Ureter (tissue), 1 donor: ENCODE results near the gene RAD51C. TPM values are rescaled to one million over a fixed set of nuclear protein-coding genes. Genes with fewer than 3 reads are reported as not detected.
"Not testable (repeated sequence)": the region's sequence is repeated elsewhere in the genome, so short reads cannot be mapped to it uniquely, and the experiment has no call there.

Source experiments
- DNase-seq: peaks from one replicate; pipeline ENCODE4 v3.0.0-alpha.2; 2020; ENCODE audit warnings: low spot score
- total RNA-seq: library from RNA; stranded (reverse); gene quantifications from one replicate; pipeline ENCODE4 v1.2.4, GENCODE V29; 2023
- donor health status: DM: yes; HTN: yes; CAD: no.

Gene RAD51C
- 16.3 TPM for total RNA-seq

DNA sequence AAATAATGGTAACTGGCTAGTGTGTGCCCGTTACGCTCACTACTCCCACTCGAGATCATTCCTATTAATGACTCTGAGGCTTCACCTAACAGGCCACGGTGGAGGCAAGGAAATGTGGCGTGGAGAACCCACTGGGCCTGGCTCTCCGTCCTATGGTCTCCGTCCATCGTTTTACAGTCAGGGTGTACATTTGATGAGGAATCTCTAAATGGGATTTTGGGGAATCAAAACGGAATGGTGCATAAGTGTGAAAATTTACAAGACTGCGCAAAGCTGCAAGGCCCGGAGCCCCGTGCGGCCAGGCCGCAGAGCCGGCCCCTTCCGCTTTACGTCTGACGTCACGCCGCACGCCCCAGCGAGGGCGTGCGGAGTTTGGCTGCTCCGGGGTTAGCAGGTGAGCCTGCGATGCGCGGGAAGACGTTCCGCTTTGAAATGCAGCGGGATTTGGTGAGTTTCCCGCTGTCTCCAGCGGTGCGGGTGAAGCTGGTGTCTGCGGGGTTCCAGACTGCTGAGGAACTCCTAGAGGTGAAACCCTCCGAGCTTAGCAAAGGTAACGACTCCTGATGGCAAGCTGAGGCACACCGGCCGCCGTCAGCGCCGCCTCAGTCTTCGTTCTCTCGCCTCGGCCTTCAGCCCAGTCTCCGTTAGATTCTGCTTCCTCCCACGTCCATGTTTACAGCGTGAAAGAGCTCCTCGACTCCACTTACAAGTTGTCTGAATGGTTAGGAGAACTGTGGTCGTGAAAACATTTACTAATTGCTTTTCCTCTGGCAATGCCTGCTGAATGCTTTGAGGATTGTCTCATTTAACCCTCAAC, at the start of gene RAD51C:
TSS of gene RAD51C (plus strand) at position 364 of the 817 bp plus-strand sequence. CDS start at position 406, 42 bp downstream.
- DNase-seq: peak; percentile 86

DNA sequence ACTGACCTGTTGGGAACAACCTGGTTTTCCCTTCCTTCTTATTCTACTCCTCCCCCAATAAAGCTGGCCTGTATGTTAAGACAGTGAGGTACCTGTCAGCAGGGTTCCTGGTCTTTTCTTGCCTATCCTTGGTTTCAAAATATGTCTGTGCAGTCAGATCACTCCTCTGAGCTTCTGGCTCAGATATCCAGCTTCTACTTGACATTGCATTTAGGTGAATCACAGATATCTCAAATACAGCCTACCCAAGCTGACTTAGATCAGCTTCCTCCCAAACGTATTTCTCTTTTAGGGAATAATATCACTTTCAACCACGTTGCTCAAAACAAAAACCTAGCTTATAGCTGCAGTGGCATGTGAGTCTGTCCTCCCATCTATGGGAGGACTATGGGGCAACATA, 49.3 kb upstream of the RAD51C start:
- no peak for DNase-seq

DNA sequence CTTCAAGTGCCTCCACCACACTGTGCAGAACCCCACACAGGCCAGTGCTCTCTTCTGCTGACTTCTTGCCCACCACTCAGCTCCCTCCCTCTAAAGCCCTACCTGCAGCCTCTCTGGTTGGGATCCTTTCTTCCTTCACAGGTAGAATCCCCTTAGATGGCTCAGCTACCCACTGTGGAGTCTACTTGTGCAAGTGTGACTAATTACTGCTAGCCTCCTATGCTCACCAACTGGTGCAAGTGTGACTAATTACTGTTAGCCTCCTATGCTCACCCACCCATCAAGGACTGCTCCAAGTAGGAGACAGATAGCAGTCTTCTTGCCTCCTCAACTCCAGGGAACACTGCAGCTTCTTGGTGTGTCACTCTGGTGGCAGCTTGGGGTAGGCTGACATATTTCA, 44.2 kb upstream of the RAD51C start:
- DNase-seq: no peak

DNA sequence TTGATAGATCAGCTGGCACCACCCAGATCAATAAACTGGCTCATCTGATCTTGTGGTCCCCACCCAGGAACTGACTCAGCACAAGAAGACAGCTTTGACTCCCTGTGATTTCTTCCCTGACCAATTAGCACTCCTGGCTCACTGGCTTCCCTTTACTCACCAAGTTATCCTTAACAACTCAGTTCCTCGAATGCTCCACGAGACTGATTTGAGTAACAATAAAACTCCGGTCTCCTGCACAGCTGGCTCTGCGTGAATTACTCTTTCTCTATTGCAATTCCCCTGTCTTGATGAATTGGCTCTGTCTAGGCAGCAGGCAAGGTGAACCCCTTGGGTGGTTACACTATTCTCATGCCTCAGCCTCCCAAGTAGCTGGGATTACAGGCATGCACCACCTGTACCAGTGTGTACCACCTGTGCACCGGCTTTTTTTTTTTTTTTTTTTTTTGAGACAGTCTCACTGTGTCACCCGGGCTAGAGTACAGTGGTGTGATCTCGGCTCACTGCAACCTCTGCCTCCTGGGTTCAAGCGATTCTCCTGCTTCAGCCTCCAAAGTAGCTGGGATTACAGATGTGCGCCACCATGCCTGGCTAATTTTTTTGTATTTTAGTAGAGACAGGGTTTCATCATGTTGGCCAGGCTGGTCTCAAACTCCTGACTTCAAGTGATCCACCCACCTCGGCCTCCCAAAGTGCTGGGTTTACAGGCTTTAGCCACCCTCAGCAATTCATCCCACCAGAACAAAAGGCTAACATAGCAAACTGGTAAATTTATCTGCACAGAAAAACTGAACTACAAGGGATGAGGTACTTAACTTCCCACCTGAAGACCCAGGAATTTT, 34.2 kb upstream of the RAD51C start:
- not testable (repeated sequence) for DNase-seq

DNA sequence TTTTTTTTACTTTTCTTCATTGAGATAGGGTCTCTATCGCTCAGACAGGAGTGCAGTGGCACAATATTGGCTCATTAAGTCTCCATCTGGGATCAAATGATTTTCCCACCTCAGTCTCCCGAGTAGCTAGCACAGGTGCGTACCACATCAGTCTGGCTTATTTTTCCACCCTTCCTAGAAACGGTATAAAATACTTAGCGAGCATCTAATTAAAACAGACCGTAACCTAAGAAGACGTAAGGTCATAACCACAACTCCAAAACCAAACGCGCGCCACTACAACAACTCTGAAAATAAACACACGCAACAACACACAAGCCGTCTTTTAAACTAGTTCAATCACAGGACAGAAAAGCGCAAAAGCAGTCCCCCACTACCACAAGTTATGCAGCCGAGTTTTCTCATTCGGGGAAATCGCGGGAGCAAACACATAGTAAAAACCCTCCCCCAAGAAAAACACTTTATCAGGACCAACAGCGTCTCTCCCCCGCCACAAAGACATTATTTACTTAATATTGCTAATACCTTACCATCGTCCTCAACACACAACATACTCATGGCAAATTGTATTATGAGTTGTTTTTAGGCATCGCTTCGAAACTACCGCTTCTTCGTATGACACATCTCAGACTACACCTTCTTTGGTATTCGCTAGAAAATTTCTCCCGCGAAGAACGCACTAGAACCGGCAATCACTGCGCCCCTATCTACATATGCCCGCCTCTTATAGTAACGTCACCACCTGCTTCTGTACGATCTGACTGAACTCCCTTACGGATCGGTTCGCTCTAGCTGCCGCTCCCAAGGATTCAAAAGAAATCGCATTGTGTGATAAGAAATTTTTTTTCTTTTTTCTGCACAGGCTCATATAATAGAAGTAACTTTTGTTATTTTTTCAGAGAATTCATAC, 33.3 kb upstream of the RAD51C start:
- peak; percentile 79 for DNase-seq

DNA sequence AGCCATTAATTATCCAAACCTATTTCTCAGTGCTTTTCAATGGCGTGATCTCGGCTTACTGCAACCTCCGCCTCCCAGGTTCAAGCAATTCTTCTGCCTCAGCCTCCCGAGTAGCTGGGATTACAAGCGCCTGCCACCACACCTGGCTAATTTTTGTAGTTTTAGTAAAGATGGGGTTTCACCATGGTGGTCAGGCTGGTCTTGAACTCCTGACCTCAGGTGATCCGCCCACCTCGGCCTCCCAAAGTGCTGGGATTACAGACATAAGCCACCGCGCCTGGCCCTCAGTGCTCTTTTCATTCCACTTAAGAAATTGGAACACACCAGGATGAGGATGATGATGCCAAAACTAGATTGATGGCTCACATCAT, 32.7 kb upstream of the RAD51C start:
- not testable (repeated sequence) for DNase-seq

DNA sequence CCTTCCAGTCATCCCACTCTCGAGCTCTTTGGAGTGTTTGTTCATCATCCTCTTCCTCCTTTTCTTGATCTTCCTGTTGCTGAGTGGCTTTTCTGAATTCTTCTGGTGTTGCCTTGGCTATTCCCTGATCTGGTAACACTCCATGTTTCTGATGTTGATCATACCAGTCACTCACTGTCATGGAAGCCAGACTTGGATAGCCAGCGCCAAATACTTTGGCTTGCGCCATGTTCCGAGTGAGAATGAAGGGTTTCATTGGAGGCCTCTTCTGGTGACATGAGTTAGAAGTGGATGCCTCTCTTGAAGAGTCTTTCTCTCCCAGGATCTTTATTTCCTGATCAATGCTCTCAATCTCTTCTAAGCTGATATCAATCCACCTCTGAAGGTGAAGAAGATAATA, 31.8 kb upstream of the RAD51C start:
- no peak for DNase-seq

DNA sequence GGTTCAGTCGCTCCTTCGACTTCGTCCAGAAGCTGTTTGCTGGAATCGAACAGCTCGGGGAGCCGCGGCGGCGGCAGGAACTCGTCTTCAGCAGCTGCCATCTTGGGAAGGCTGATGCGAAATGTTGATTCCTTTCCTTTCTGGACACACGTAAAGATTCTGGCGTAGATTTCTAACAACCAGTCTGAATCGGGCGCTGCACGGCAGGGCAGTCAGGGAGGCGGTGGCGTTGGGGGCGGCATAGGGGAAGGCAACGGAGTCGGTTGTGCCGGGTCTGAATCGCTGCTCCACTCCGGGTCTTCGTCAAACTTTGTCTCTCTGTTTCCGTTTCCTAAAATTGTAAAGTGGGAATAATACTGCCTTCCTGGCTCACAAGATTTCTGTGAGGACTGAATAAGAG, 30.9 kb upstream of the RAD51C start:
- DNase-seq: no peak

DNA sequence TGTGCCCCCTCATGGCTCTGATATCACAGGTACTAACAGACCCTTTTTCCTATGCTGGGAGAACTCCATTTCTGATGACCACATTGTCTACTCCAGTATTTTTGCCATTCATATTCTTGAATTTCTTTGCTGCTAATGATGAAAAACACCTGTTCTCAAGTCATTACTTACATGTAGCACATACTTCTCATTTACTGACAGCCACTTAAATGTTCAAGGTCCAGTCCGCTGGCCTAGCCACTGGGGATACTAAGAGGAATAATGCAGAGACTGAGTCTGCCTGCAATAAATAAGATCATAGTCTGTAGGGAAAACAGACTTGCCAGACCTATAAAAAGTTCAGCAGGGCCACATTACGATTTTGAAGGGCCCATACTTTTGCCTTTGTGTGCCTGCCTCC, 28.1 kb upstream of the RAD51C start:
- DNase-seq: no peak

DNA sequence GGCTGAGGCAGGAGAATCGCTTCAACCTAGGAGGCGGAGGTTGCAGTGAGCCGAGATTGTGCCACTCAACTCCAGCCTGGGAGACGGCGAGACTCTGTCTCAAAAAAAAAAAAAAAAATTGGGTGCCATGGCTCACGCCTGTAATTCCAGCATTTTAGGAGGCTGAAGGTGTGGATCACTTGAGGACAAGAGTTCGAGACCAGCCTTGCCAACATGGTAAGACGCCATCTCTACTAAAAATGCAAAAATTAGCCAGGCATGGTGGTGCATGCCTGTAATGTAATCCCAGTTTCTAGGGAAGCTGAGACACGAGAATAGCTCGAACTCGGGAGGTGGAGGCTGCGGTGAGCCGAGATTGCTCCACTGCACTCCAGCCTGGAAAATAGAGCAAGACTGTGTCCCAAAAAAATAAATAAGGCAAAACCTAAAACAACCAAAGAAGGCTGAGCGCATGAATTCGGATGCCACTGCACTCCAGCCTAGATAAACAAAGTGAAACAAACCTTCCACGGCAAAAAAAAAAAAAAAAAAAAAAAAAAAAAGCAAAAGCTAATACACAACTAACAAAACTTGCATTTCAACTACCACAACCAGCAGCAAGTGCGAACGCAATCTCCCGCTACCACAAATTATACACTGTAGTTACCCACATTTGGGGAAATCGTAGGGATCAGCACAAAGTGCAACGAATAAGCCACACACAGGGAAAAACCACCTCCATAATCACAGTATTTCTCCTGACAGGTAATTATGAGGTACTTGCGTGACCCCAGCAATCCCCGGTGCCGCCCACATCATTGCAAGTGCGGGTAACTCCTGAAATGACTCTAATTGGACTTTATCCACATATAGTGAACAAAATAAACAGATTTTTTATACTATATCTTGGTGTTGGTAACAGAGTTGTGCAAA, 26.2 kb upstream of the RAD51C start:
- no peak for DNase-seq

DNA sequence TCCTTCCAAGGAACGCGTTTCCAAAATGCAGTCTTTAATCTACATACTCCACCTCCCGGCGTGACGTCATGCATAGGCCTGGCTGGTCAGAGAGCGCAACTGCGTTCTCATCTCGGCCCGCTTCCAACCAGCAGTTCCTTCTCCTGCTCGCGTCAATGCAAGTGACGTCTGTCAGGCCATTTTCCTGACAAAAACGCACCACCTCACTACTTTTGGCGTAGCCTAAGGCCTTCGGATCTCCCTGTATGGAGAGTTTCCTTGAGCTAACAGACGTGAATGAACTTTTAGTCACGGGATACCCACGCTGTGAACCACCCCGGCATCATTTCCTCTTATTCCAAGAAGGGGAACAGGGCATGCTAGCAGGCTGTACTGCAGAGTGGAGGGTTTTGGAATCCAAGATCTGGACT, 25.5 kb upstream of the RAD51C start:
- peak; percentile 81 for DNase-seq

DNA sequence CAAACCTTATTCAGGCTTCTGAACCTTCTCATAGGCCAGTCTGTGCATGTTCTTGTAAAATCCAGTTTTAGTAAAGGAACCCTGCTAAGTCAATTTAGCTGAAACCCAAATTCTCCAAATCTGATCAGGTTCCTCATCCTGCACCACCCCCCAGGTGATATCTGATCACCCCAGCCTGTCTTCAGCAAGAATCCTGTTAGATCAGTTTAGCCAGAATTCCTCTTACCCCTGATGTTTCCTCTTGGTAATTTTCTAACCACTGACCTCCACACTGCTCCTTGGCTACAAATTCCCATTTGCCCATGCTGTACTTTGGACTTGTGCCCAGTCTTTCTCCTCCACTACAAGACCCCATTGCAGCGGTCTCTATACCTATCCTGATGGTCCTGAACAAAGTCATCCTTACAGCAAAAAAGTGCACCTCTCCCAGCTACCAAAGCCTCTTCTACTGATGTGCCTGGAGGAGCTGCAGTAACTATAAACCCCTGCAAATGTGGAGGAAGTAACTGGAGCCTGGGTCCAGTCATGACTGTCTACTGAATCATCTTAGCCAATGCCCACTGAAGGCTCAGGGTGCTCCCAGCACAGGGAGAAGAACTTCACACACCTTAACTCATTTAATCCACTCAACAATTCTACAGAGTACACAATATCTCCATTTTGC, 24.3 kb upstream of the RAD51C start:
- no peak for DNase-seq

DNA sequence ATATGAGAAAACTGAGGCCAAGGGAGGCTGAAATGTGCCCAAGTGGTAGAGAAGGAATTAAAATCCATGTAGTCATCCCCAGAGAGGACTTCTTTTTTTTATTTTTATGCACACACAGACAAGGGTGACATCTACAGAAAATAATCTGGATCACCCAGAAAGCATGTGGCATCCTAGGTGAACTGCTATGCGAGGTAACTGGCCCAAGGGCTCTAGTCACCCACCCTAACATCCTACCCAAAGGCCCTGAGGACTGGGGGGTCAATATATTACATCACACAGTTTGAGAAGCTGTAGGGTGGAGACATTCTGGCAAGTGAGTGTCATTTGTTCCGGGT, 23.8 kb upstream of the RAD51C start:
- no peak for DNase-seq

DNA sequence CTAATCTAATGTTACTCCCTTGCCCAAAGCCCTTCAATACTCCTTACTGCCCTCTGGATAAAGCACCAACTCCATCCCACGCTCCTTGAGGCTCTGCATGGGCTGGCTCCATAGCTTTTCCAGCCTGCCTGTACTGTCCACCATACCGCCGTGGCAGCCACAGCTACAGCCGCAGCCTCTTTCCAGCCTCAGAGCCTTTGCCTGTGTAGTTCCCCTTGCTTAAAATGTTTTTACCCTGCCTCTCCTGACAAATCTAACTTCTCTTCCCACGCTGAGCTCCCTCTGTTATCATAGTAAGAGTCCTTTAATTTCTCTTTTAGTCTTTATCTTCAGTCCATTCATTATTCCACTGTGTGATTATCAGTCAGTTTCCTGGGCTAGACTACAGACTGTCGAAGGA, 22.5 kb upstream of the RAD51C start:
- no peak for DNase-seq

DNA sequence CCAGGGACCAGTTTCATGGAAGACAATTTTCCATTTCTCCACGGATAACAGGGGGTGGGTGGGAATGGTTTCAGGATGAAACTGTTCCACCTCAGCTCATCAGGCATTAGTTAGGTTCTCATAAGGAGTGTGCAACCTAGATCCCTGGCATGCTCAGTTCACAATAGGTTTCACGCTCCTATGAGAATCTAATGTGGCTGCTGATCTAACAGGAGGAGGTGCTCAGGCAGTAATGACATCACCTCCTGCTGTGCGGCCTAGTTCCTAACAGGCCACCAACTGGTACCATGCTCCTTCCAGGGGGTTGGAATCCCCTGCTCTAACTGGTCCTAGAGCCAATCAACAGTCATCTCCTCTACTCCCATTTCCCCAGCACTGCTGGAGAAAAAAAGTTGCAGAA, 20.4 kb upstream of the RAD51C start:
- no peak for DNase-seq

DNA sequence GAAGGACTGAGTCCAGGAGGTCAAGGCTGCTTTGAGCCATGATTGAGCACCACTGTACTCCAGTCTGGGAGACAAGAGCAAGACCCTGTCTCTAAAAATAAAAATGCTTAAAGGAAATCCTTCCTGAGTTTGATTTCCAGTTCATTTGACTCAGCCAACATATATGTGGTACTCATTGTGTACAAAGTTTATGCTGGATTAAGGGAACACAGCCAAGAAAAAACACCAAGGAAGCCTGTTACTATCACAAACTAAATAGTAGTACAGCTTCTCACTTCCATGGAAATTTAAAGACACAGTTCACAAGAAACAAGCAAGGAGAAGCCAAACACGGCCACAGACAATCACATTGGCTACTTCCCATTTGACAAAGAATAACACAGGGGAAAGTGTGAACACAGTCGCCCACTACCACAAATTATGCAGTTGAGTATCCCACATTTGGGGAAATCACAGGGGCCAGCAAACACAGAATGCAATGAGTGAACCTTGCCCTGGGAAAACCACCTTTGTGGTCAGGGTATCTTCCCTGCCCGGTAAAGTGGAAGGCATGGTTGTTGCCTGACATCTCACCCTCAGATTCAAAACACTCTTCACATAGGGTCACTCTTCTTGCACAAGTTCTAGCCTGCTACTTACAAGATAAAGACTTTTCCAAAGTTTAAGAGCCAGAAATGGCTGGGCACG, 15.1 kb upstream of the RAD51C start:
- DNase-seq: no peak

DNA sequence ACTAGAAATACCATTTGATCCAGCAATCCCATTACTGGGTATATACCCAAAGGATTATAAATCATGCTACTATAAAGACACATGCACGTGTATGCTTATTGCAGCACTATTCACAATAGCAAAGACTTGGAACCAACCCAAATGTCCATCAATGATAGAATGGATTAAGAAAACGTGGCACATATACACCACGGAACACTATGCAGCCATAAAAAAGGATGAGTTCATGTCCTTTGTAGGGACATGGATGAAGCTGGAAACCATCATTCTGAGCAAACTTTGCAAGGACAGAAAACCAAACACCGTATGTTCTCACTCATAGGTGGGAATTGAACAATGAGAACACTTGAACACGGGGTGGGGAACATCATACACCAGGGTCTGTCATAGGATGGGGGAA, 14.1 kb upstream of the RAD51C start:
- not testable (repeated sequence) for DNase-seq

DNA sequence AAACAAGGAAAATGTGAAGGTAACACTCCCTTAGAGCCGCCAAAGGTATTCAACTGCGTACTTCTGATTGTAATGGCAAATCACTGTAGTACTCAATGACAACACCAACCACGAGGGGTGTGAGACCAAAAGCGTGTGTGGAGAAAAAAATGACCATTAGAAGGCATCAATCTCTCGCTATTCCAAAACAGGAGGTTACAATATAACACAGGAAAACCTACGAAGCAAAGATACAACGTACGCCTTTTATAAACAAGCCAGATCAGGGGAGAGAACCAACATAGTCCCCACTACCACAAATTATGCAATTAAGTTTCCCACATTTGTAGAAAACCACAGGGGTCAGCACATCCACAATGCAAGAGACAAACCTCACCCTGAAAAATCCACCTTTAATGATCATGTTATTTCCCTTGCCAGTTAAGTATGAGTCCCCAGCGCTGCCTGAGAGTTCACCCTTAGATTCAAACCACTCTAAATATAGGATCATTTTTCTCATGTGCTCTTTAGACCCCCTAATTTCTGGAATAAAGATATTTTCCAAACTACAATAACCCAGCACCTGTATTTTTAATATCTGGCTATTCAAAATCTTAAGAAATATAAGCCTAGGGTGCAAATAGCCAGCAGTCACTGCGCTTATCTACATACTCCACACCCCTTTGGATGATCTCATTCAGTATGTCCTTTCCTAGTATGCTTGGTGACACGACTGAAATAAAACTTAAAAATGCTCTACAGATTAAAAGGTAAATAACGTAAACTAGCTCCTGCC, 13.0 kb upstream of the RAD51C start:
- DNase-seq: no peak

DNA sequence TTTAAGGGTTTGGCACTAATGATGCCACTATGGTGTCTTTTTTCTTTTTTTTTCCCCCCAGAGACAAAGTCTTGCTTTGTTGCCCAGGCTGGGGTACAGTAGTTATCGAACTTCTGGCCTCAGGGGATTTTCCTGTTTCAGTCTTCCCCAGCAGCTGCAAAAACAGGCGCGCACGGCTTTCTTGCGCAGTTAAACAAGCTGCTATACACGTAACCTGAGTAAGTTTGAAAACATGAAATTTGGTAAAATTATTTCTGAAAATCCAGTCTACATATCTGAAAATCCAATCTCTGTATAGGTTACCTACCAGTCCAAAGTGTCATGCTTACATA, 12.4 kb upstream of the RAD51C start:
- DNase-seq: no peak
